Measurements from ENCODE around the gene ENTPD8. TPM values are rescaled to one million over a fixed set of nuclear protein-coding genes. Genes with fewer than 3 reads are reported as not detected.
A peak's percentile ranks its signal among the peaks of the same experiment; 100 is the strongest.

The ENTPD8 gene
- total and polyA plus RNA-seq, 2 of the 13 experiments (the other 11 are each of a cell fraction or from before 2014, with no cell fraction given) = 0.26 to 0.44 TPM

DNA sequence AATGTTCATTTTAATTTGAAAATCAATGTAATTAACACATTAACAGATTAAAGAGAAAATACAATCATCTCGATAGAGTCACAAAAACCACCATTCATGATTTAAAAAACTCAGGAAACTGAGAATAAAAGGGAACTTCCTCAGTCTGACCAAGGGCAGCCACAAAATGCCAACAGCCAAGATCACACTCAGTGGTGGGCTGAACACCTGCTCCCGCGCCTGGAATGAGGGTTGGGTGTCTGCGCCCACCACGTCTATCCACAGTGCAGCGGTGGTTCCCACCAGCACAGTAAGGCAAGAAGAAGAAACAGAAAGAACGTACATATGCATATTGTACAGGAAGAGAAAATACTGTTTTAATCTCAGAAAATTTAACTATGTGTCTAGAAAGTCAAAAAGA is 29.6 kb upstream of the ENTPD8 start (continued):
- TF ChIP-seq, protein P1, sequence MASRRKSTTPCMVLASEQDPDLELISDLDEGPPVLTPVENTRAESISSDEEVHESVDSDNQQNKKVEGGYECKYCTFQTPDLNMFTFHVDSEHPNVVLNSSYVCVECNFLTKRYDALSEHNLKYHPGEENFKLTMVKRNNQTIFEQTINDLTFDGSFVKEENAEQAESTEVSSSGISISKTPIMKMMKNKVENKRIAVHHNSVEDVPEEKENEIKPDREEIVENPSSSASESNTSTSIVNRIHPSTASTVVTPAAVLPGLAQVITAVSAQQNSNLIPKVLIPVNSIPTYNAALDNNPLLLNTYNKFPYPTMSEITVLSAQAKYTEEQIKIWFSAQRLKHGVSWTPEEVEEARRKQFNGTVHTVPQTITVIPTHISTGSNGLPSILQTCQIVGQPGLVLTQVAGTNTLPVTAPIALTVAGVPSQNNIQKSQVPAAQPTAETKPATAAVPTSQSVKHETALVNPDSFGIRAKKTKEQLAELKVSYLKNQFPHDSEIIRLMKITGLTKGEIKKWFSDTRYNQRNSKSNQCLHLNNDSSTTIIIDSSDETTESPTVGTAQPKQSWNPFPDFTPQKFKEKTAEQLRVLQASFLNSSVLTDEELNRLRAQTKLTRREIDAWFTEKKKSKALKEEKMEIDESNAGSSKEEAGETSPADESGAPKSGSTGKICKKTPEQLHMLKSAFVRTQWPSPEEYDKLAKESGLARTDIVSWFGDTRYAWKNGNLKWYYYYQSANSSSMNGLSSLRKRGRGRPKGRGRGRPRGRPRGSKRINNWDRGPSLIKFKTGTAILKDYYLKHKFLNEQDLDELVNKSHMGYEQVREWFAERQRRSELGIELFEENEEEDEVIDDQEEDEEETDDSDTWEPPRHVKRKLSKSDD (CRISPR knock-in tag; IDR thresholded peaks at IDR 0.05; ENCODE audit: low read depth) = no peak
- TF ChIP-seq ZNF317 (CRISPR knock-in tag; IDR thresholded peaks at IDR 0.05) = no peak

DNA sequence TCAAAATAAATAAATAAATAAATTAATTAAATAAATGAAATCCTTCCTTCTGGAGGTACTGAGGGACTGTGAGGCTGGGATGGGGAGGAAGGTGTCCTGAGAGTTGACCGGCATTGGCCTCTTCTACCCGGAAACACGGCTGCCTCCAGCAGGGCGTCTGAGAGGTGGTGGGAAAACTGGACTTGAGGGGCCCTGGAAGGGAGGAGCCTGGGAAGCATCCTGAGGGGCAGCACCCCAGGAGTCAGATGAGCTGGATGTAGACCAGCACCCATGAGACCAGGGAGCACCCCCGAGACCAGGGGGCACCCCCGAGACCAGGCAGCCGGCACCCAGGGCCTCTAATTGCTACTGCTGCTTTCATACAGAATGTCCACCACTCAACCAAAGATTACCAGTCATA is 26.7 kb upstream of the ENTPD8 start:
- WGBS (ENCODE audit: low lambda C conversion rate) = 88% methylated on average over 6 of the region's 7 CpGs

DNA sequence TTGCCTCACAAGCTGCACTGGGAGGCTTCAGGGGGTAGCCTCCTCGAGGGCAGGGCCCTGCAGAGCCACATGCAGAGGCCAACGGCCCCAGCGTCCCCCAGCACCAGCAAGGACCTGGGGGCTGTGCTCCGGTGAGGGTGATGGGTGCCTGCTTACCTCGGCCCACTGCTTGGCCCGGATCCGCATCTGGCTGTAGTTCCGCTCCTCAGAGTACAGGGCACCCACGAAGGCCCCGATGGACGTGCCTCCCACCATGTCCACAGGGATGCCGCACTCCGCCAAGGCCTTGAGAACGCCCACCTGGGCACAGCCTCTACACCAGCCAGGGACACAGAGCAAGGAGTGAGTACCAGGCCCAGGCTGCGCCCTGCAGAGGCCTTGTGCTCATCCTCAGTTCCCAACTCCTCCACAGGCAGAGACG is 26.0 kb upstream of the ENTPD8 start:
- DNase-seq (ENCODE audit: low spot score) (no peak), FAIRE-seq (no peak), ATAC-seq (no peak)
- Histone ChIP-seq H4K20me1 (ENCODE audit: insufficient read depth, low read length) (no peaks in the 10 kb centered on the region), H3K9me3 (ENCODE audit: low read length) (no peaks in the 10 kb centered on the region), H3K9ac (ENCODE audit: insufficient read depth, low read depth, low read length) (no peak overlapping the region), H3K27ac (ENCODE audit: extremely low read length, insufficient read depth, low read length) (no peak overlapping the region), H3K79me2 (ENCODE audit: insufficient read depth, low read length) (no peaks in the 10 kb centered on the region), H2AFZ (ENCODE audit: low read length) (no peak overlapping the region), H3K36me3 (replicated peaks in 1 of 2; ENCODE audit: control insufficient read depth in 1 of 2, insufficient read depth in 2 of 2, low read length in 2 of 2) (no peaks in the 10 kb centered on the region), H3K4me2 (ENCODE audit: low read depth, low read length) (no peak overlapping the region), H3K4me1 (ENCODE audit: insufficient read depth, low read length) (peaks cover 41% of the 10 kb centered on the region), H3K27me3 (ENCODE audit: control insufficient read depth in 1 of 2, insufficient read depth in 2 of 2, low read length in 2 of 2) (peaks cover 0 to 10% of the 10 kb centered on the region in 2 experiments; a peak in 3 of 5 replicates), H3K4me3 (replicated peaks in 1 of 3; ENCODE audit: insufficient read depth in 1 of 3, low read depth in 2 of 3, low read length in 3 of 3) (no peak overlapping the region)
- no TSS peak for BruUV-seq (replicated peaks)
- WGBS (ENCODE audit: low lambda C conversion rate) = 88% methylated on average over 12 of the region's 16 CpGs
- in situ Hi-C loops (cut with HindIII; ENCODE audit: extremely low pct_ligation_motif_present, low pct_unique_long_range_greater_than_20kb) (no loop called here), intact Hi-C loops (cut with micrococcal nuclease; ENCODE audit: unreplicated experiment) (no loop called here)
- POLR2A ChIA-PET = no interaction called here
- CTCF ChIA-PET (ENCODE audit: low intra/inter-chr PET ratio, low total read pairs) = no interaction called here
- TF ChIP-seq ZNF234 (CRISPR knock-in tag; conservative IDR thresholded peaks at IDR 0.05) (no peak), FOSL2 (CRISPR knock-in tag; IDR thresholded peaks at IDR 0.05) (no peak), ZNF296 (CRISPR knock-in tag; conservative IDR thresholded peaks at IDR 0.05) (no peak), MLX (CRISPR knock-in tag; IDR thresholded peaks at IDR 0.05) (no peak), FOXA1 (IDR thresholded peaks at IDR 0.05) (no peak), FOXA1 (CRISPR knock-in tag; IDR thresholded peaks at IDR 0.05) (no peak), REXO4 (CRISPR knock-in tag; IDR thresholded peaks at IDR 0.05; ENCODE audit: borderline replicate concordance) (no peak), ZNF251 (CRISPR knock-in tag; IDR thresholded peaks at IDR 0.05) (no peak), ZFP41 (CRISPR knock-in tag; IDR thresholded peaks at IDR 0.05; ENCODE audit: borderline replicate concordance) (no peak), KAT2B (IDR thresholded peaks at IDR 0.05; ENCODE audit: borderline replicate concordance, low read depth, low read length) (no peak), GATA4 (IDR thresholded peaks at IDR 0.05; ENCODE audit: borderline replicate concordance, low read depth) (no peak), HOXA3 (CRISPR knock-in tag; IDR thresholded peaks at IDR 0.05) (no peak), REPIN1 (CRISPR knock-in tag; IDR thresholded peaks at IDR 0.05; ENCODE audit: borderline replicate concordance, low read depth) (no peak), PHF21A (CRISPR knock-in tag; IDR thresholded peaks at IDR 0.05) (no peak)

More for the DNA sequence above, 26.7 kb upstream of the ENTPD8 start:
- H3K4me3 ChIP-seq (replicated peaks in 1 of 3; ENCODE audit: insufficient read depth in 1 of 3, low read depth in 2 of 3, low read length in 3 of 3) = no peak overlapping the region
- peaks cover 0 to 10% of the 10 kb centered on the region in 2 experiments; a peak in 3 of 5 replicates for H3K27me3 ChIP-seq (ENCODE audit: control insufficient read depth in 1 of 2, insufficient read depth in 2 of 2, low read length in 2 of 2)
- intact Hi-C loops (cut with micrococcal nuclease; ENCODE audit: unreplicated experiment) (no loop called here), in situ Hi-C loops (cut with HindIII; ENCODE audit: extremely low pct_ligation_motif_present, low pct_unique_long_range_greater_than_20kb) (no loop called here)
- ChIA-PET POLR2A (no interaction called here), CTCF (ENCODE audit: low intra/inter-chr PET ratio, low total read pairs) (no interaction called here)
- BruUV-seq (replicated peaks) = no TSS peak
- DNase-seq (ENCODE audit: low spot score) (no peak), FAIRE-seq (no peak), ATAC-seq (no peak)
- no peak overlapping the region for H3K9ac ChIP-seq (ENCODE audit: insufficient read depth, low read depth, low read length)
- H3K79me2 ChIP-seq (ENCODE audit: insufficient read depth, low read length) = no peaks in the 10 kb centered on the region
- peaks cover 34% of the 10 kb centered on the region for H3K4me1 ChIP-seq (ENCODE audit: insufficient read depth, low read length)
- H2AFZ ChIP-seq (ENCODE audit: low read length) = no peak overlapping the region
- no peaks in the 10 kb centered on the region for H3K36me3 ChIP-seq (replicated peaks in 1 of 2; ENCODE audit: control insufficient read depth in 1 of 2, insufficient read depth in 2 of 2, low read length in 2 of 2)
- no peak overlapping the region for H3K27ac ChIP-seq (ENCODE audit: extremely low read length, insufficient read depth, low read length)
- no peaks in the 10 kb centered on the region for H4K20me1 ChIP-seq (ENCODE audit: insufficient read depth, low read length)
- TF ChIP-seq ZC3H13 (CRISPR knock-in tag; IDR thresholded peaks at IDR 0.05) = 0 out of 2 replicates have a peak, but pooled peaks have one; percentile 22
- TF ChIP-seq ZNF263 (CRISPR knock-in tag; IDR thresholded peaks at IDR 0.05) = no peak
- no peak overlapping the region for H3K4me2 ChIP-seq (ENCODE audit: low read depth, low read length)
- H3K9me3 ChIP-seq (ENCODE audit: low read length) = 0 out of 2 replicates have a peak, but pooled peaks cover 2% of the 10 kb centered on the region
